K562 (cell line): ENCODE data around the gene PPP2R1B. TPM values are rescaled to one million over a fixed set of nuclear protein-coding genes. Genes with fewer than 3 reads are reported as not detected.

Experiments
- ATAC-seq: fragments of 200-7000 bp; cut with Tn5 transposase; 3 replicates; pipeline ENCODE4 v1.9.1; 2020; ENCODE audit warnings: moderate library complexity
- BruUV-seq: library from RNA; stranded (reverse); fragments of 400-500 nt; replicated peaks from 2 replicates; lab custom pipeline; 2021; lab: Mats Ljungman, UMichigan
- CTCF ChIA-PET: fragments of 300-600 bp; formaldehyde crosslinking; extraction: SDS; loops from one replicate; lab custom pipeline; 2021; ENCODE audit warnings: low intra/inter-chr PET ratio; lab: Yijun Ruan, JAX
- POLR2A ChIA-PET: fragments of 300-600, 350-650 bp; sonication (Branson Sonifier 250); formaldehyde crosslinking; extraction: SDS; loops from one replicate; lab custom pipeline; 2021; ENCODE audit warnings: antibody characterized with exemption, inconsistent platforms; lab: Yijun Ruan, JAX
- DNase-seq, 4 experiments: peaks; one replicate each; pipeline versions ENCODE4 v3.0.0 to v3.0.0-alpha.2; 2011 to 2018; ENCODE audit warnings: low spot score in 3 of 4, mixed read lengths in 3 of 4; ENCODE audit errors: extremely low read depth in 1 of 4
- FAIRE-seq: peaks from 2 replicates; lab custom pipeline; 2011; peaks lifted over from hg19 to GRCh38; lab: Jason Lieb, UNC
- H2AFZ ChIP-seq: 2 replicates; pipeline ENCODE4 v1.6.0; 2011; ENCODE audit warnings: low read depth, low read length, control low read depth, inconsistent platforms
- H3K27ac ChIP-seq: fragments of 200-600 bp; 3 replicates; pipeline ENCODE4 v1.8.0; 2011; ENCODE audit warnings: low read depth, mild to moderate bottlenecking, control low read depth, inconsistent platforms, low read length, moderate library complexity, mixed read lengths; ENCODE audit errors: extremely low read depth
- H3K27me3 ChIP-seq, 2 experiments: fragments of 300-600 bp in 1 of 2; 2 replicates in 1 of 2; 3 replicates in 1 of 2; pipeline versions ENCODE4 v1.6.0 to v1.8.0; 2011; ENCODE audit warnings: inconsistent platforms in 2 of 2, low read length in 2 of 2, mild to moderate bottlenecking in 1 of 2, mixed read lengths in 1 of 2, moderate library complexity in 1 of 2; ENCODE audit not compliant: control insufficient read depth in 2 of 2, insufficient read depth in 2 of 2
- H3K36me3 ChIP-seq: fragments of 300-600 bp; 3 replicates; pipeline ENCODE4 v1.8.0; 2011; ENCODE audit warnings: mild to moderate bottlenecking, low read length, inconsistent platforms; ENCODE audit not compliant: control insufficient read depth, insufficient read depth
- H3K4me1 ChIP-seq, 2 experiments: fragments of 200-600 bp in 1 of 2; replicated peaks in 1 of 2; 2 replicates in 1 of 2; 3 replicates in 1 of 2; pipeline versions ENCODE4 v1.5.1 to v1.8.0; 2011; ENCODE audit warnings: inconsistent platforms in 2 of 2, low read length in 2 of 2, mild to moderate bottlenecking in 1 of 2, mixed read lengths in 1 of 2, moderate library complexity in 1 of 2; ENCODE audit not compliant: control insufficient read depth in 2 of 2, insufficient read depth in 2 of 2
- H3K4me2 ChIP-seq: 2 replicates; pipeline ENCODE4 v1.6.1; 2011; ENCODE audit warnings: low read length, control low read depth, inconsistent platforms, mixed read lengths; ENCODE audit not compliant: insufficient read depth
- H3K4me3 ChIP-seq: fragments of 200-600 bp; sonication (generic), shearing (Covaris generic); 2 replicates; pipeline ENCODE4 v1.5.1; 2016; ENCODE audit warnings: control low read depth, inconsistent platforms
- H3K79me2 ChIP-seq: fragments of 200-600 bp; 3 replicates; pipeline ENCODE4 v1.8.0; 2011; ENCODE audit warnings: low read length, inconsistent platforms; ENCODE audit not compliant: control insufficient read depth, insufficient read depth
- H3K9ac ChIP-seq, 2 experiments: 2 replicates each; pipeline versions ENCODE4 v1.6.0 to v1.6.1; 2011; ENCODE audit warnings: low read depth in 2 of 2, low read length in 2 of 2, control low read depth in 1 of 2, inconsistent platforms in 1 of 2, mild to moderate bottlenecking in 1 of 2, mixed read lengths in 1 of 2; ENCODE audit not compliant: insufficient read depth in 1 of 2
- H3K9me1 ChIP-seq: one replicate; pipeline ENCODE4 v1.6.0; 2011; ENCODE audit warnings: inconsistent platforms, mild to moderate bottlenecking, low read length, moderate library complexity; ENCODE audit not compliant: control insufficient read depth, insufficient read depth
- H3K9me3 ChIP-seq: replicated peaks from 2 replicates; pipeline ENCODE4 v1.5.1; 2011; ENCODE audit warnings: low read depth, low read length, inconsistent platforms; ENCODE audit not compliant: control insufficient read depth, insufficient read depth
- H4K20me1 ChIP-seq: replicated peaks from 2 replicates; pipeline ENCODE4 v1.6.1; 2011; ENCODE audit warnings: low read length, inconsistent platforms, mixed read lengths; ENCODE audit not compliant: control insufficient read depth, insufficient read depth
- GTF2B ChIP-seq: IDR thresholded peaks from 2 replicates; pipeline ENCODE4 v1.6.1; 2011; ENCODE audit not compliant: insufficient read length; ENCODE audit errors: extremely low read depth
- GTF2E2 ChIP-seq: fragments of 200-800 bp; sonication (Bioruptor generic); IDR thresholded peaks from 2 replicates; pipeline ENCODE4 v1.6.1; 2016; ENCODE audit warnings: missing genetic modification characterization, missing compliant biosample characterization
- HMGN3 ChIP-seq: IDR thresholded peaks from 2 replicates; pipeline ENCODE4 v1.6.1; 2011; ENCODE audit warnings: borderline replicate concordance, low read depth, mild to moderate bottlenecking, mixed read lengths, low read length; ENCODE audit not compliant: insufficient read length; ENCODE audit errors: extremely low read depth
- IRF1 ChIP-seq: sonication (generic); formaldehyde crosslinking; IDR thresholded peaks from 2 replicates; pipeline ENCODE4 v1.8.0; 2022; ENCODE audit warnings: missing genetic modification reagents, mild to moderate bottlenecking, borderline replicate concordance
- KAT7 ChIP-seq: sonication (generic); formaldehyde crosslinking; IDR thresholded peaks from 2 replicates; pipeline ENCODE4 v1.8.0; 2022; ENCODE audit warnings: missing genetic modification reagents, mild to moderate bottlenecking, borderline replicate concordance
- ZNF212 ChIP-seq: fragments of 450-650 bp; formaldehyde crosslinking; IDR thresholded peaks from 2 replicates; pipeline ENCODE4 v1.4.0; 2020; ENCODE audit warnings: mild to moderate bottlenecking
- ZNF407 ChIP-seq: fragments of 450-650 bp; IDR thresholded peaks from 2 replicates; pipeline ENCODE4 v1.6.1; 2016; ENCODE audit warnings: low read depth
- WGBS: fragments of 100-300 bp; shearing (Covaris generic); methylation state at CpG from one replicate; pipeline ENCODE4 v1.1.6; 2016; ENCODE audit warnings: low coverage, mixed read lengths; ENCODE audit not compliant: insufficient coverage; ENCODE audit errors: missing lambda C conversion rate; 5-methylcytosine and 5-hydroxymethylcytosine counted together
- in situ Hi-C: fragments of 300-500 bp; cut with MboI; formaldehyde crosslinking; loops from 4 replicates; pipeline ENCODE4 v1.15.0; 2018; ENCODE audit warnings: inconsistent platforms, mixed read lengths
- intact Hi-C: fragments of 100-400 bp; cut with micrococcal nuclease; formaldehyde crosslinking; loops from 2 replicates; pipeline ENCODE4 v1.14.2; 2022
- polyA plus RNA-seq, 8 experiments: library from polyadenylated mRNA; depleted of rRNA in 4 of 8; stranded (reverse) in 5 of 8; unstranded in 3 of 8; fragments of >200 nt; fragmentation: Nextera tagmentation in 2 of 8; fragmentation: Illumina TruSeq in 1 of 8; extraction: Ambion mirVana in 2 of 8; extraction: Trizol in 1 of 8; gene quantifications; 2 replicates each; pipeline versions ENCODE4 v1.2.1 to v1.2.3, GENCODE V29; 2011 to 2014; ENCODE audit warnings: inconsistent platforms in 1 of 8, missing spikeins in 1 of 8
- total RNA-seq, 7 experiments: library from RNA; depleted of rRNA in 6 of 7; stranded (reverse); fragments of >200 nt in 6 of 7; fragmentation: Illumina TruSeq in 2 of 7; extraction: Trizol in 2 of 7; gene quantifications; 2 replicates each; pipeline versions ENCODE4 v1.2.1 to v1.2.3, GENCODE V29; 2011 to 2021; ENCODE audit warnings: low replicate concordance in 1 of 7

PPP2R1B gene
- total and polyA plus RNA-seq, 9 of the 15 experiments (the other 6 are each of a cell fraction or from before 2014, with no cell fraction given), result 24.6 to 68.5 (median 39.8) TPM

- Histone ChIP-seq H3K4me3 (no peak overlapping the region), H3K9me1 (no peaks in the 10 kb centered on the region), H3K4me2 (no peak overlapping the region), H3K36me3 (peaks cover 45% of the 10 kb centered on the region; the same call in 2 of the 3 replicates), H3K4me1 (no peaks in the 10 kb centered on the region; a peak in 1 of 5 replicates), H3K79me2 (no peaks in the 10 kb centered on the region), H3K9ac (no peak overlapping the region), H3K27me3 (no peaks in the 10 kb centered on the region), H3K27ac (no peak overlapping the region), H2AFZ (no peak overlapping the region), H3K9me3 (no peaks in the 10 kb centered on the region), H4K20me1 (no peaks in the 10 kb centered on the region)
- peak; percentile 11 for FAIRE-seq
- in situ Hi-C loops, result no loop called here
- CTCF ChIA-PET, result no interaction called here
- WGBS, result 90% methylated on average over 5 of the region's 5 CpGs
- POLR2A ChIA-PET, result no interaction called here
- intact Hi-C loops, result no loop called here
- DNase-seq, result no peak
- TF ChIP-seq HMGN3, result no peak
- TF ChIP-seq GTF2B, result no peak
- TF ChIP-seq KAT7 (CRISPR knock-in tag), result no peak
- TF ChIP-seq GTF2E2 (tag), result no peak
- no peak for TF ChIP-seq ZNF407
- TF ChIP-seq IRF1, result no peak
- no peak for TF ChIP-seq ZNF212 (CRISPR knock-in tag)
- BruUV-seq, result no TSS peak
- no peak for ATAC-seq
Measured at GRCh38 chr11:111707691-111708067, 58.5 kb downstream of the PPP2R1B start.
